Liver (tissue), 3 donors: ENCODE data around the gene PCMTD2.

Experiments used
- CTCF ChIP-seq: fragments of 150-350 bp; IDR thresholded peaks from 2 replicates; pipeline ENCODE4 v1.5.1; 2017; ENCODE audit warnings: improper control_type of control experiment, low read depth, low read length; ENCODE audit not compliant: missing input control
- FOXA1 ChIP-seq: IDR thresholded peaks from 2 replicates; pipeline ENCODE4 v1.6.1; 2016; ENCODE audit warnings: antibody characterized with exemption
- FOXA2 ChIP-seq: IDR thresholded peaks from 2 replicates; pipeline ENCODE4 v1.6.1; 2016; ENCODE audit warnings: antibody characterized with exemption
- SP1 ChIP-seq: IDR thresholded peaks from 2 replicates; pipeline ENCODE4 v1.6.1; 2018; ENCODE audit warnings: antibody characterized with exemption, mild to moderate bottlenecking
- TF ChIP-seq, protein P1 (sequence below): IDR thresholded peaks from 2 replicates; pipeline ENCODE4 v1.6.1; 2016; ENCODE audit warnings: antibody characterized with exemption
- donor health status: healthy.
- donor health status: healthy.

GRCh38 chr20:64264091-64264490 lies 8.5 kb downstream of the PCMTD2 start:
- TF ChIP-seq SP1 (no peak), FOXA2 (no peak), FOXA1 (no peak), CTCF (no peak)
- TF ChIP-seq, protein P1, sequence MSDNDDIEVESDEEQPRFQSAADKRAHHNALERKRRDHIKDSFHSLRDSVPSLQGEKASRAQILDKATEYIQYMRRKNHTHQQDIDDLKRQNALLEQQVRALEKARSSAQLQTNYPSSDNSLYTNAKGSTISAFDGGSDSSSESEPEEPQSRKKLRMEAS = no peak
